ENCODE measurements around the gene RPS6KA5.

DNA sequence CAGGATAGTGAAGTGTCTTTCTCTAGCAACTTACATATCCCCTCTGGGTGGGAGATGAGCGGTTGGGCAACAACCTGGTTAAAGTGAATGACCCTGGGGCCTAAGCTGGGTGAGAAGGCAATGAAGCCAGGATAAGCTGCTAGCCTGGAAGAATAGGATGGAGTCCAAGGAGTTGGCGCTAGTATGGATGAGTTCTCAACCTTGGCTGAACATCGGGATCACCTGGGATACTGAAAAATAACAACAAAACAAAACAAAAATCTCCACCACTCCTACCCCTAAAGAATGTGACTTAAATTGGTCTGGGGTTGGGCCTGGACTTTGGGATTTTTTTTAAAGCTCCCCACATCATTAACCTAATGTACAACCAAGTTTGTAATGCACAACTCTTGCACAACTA is 4.8 kb upstream of the RPS6KA5 start:
- TF ChIP-seq, protein P1, sequence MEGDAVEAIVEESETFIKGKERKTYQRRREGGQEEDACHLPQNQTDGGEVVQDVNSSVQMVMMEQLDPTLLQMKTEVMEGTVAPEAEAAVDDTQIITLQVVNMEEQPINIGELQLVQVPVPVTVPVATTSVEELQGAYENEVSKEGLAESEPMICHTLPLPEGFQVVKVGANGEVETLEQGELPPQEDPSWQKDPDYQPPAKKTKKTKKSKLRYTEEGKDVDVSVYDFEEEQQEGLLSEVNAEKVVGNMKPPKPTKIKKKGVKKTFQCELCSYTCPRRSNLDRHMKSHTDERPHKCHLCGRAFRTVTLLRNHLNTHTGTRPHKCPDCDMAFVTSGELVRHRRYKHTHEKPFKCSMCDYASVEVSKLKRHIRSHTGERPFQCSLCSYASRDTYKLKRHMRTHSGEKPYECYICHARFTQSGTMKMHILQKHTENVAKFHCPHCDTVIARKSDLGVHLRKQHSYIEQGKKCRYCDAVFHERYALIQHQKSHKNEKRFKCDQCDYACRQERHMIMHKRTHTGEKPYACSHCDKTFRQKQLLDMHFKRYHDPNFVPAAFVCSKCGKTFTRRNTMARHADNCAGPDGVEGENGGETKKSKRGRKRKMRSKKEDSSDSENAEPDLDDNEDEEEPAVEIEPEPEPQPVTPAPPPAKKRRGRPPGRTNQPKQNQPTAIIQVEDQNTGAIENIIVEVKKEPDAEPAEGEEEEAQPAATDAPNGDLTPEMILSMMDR (IDR thresholded peaks at IDR 0.05; ENCODE audit: low read length) = no peak
- TF ChIP-seq EZH2 (IDR thresholded peaks at IDR 0.05; ENCODE audit: borderline replicate concordance, low read length) = no peak
